ENCODE measurements around the gene AMDHD2.

GRCh38 chr16:2470603-2471015 lies 49.6 kb upstream of the AMDHD2 start:
- TF ChIP-seq EZH2 (optimal IDR thresholded peaks at IDR 0.05; ENCODE audit: low read depth, low read length), result no peak
- TF ChIP-seq, protein P1, sequence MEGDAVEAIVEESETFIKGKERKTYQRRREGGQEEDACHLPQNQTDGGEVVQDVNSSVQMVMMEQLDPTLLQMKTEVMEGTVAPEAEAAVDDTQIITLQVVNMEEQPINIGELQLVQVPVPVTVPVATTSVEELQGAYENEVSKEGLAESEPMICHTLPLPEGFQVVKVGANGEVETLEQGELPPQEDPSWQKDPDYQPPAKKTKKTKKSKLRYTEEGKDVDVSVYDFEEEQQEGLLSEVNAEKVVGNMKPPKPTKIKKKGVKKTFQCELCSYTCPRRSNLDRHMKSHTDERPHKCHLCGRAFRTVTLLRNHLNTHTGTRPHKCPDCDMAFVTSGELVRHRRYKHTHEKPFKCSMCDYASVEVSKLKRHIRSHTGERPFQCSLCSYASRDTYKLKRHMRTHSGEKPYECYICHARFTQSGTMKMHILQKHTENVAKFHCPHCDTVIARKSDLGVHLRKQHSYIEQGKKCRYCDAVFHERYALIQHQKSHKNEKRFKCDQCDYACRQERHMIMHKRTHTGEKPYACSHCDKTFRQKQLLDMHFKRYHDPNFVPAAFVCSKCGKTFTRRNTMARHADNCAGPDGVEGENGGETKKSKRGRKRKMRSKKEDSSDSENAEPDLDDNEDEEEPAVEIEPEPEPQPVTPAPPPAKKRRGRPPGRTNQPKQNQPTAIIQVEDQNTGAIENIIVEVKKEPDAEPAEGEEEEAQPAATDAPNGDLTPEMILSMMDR (IDR thresholded peaks at IDR 0.05; ENCODE audit: low read length), result no peak

Data from MM.1S (cell line).